GM19023 (cell line): ENCODE results near the gene SPTB.

Experiments used
- ATAC-seq: cut with Tn5 transposase; IDR thresholded peaks from one replicate; pipeline ENCODE4 v1.9.1; 2021; ENCODE audit warnings: mild to moderate bottlenecking, moderate library complexity; ENCODE audit not compliant: unreplicated experiment

Gene SPTB

DNA sequence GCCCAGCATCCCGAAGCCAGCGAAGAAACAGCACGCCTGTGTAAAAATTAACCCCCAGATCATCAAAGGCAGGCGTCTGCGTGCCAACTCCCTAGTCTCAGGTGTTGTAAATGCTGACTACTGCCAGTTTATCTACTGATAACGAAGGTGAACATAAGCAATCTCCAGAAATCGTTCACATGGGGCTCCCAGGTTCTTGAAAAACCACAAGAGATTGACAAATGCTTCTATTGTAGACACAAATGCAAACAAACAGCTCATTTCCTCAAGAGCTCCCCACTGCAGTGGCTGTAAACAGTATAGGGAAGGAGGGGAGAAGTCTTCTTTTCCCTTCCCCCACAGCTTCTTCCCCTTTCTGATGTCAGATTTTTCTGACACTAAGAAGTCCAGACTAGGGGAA lies 180.8 kb downstream of the SPTB start:
- ATAC-seq: no peak

DNA sequence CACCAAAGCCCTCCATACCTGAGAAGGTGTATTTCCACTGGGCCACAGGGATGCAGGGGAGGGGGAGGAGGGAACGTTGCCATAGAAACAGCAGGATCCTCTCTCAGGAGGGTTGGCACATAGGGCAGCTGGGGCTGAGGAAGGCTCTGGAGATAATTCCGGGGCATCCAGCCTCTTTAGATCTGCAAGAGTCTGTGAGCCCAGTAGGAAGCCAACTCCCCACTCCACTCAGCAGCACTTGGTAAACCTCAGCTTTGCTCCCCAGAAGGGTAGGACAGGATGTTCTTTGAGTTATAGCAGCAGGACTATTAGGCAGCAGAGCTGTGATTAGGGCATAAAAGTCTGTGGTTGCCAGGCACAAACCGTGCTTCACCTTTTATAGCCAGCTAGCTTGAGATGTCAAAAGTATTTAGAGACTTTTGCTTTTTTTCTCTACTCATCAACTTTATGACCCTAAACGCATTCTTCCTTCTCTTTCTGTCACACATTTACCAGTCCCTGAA lies 183.3 kb downstream of the SPTB start:
- ATAC-seq: no peak
